Measurements from ENCODE around the gene RYR1.
"Not testable (repeated sequence)": the region's sequence is repeated elsewhere in the genome, so short reads cannot be mapped to it uniquely, and the experiment has no call there.

The RYR1 gene

DNA sequence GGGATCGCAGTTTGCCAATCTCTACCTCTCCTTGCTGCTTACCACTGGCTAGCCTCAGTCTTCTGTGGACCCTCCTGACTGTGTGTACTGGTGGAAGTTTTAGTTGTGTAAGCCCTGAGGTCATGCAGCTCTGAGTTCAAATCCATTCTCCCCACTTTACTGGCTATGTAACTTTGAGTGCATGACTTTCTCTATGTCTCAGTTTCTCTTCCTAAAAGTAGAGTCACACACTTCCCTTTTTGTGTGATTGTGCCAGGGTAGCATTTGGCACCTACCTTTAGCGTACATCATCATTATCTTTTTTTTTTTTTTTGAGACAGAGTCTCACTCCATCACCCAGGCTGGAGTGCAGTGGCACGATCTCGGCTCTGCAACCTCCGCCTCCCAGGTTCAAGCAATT is 113.9 kb downstream of the RYR1 start:
- H3K36me3 ChIP-seq (ENCODE audit: control insufficient read depth, insufficient read depth, low read length, severe bottlenecking): no peaks in the 10 kb centered on the region
- no peak for DNase-seq (ENCODE audit: low read depth)
- no peak overlapping the region for H3K4me3 ChIP-seq (ENCODE audit: low read length)
- H3K27me3 ChIP-seq (replicated peaks; ENCODE audit: control insufficient read depth, insufficient read depth, low read length): peaks cover 21% of the 10 kb centered on the region
- H3K4me1 ChIP-seq (ENCODE audit: control insufficient read depth, insufficient read depth, low read length): peaks cover 25% of the 10 kb centered on the region
- no peak overlapping the region for H3K9ac ChIP-seq (ENCODE audit: low read length)
- no peaks in the 10 kb centered on the region for H3K9me3 ChIP-seq (ENCODE audit: control insufficient read depth, low read length)

DNA sequence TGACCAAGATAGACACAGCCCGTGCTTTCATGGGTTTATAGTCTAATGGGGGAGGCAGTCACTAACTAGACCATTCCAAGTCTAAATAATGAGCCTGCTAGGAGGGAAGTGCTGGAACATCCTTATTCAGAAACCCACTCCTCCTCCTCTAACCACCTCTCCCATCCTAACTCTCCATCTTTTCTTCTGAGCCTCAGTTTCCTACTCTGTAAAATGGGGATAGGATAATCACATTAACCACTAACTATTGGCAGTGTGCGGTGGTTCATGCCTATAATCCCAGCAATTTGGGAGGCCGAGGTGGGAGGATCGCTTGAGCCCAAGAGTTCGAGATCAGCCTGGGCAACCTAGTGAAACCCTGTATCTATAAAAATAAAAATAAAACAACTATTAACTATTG is 115.6 kb downstream of the RYR1 start:
- no peak for DNase-seq (ENCODE audit: low read depth)
- Histone ChIP-seq H3K9me3 (ENCODE audit: control insufficient read depth, low read length) (no peaks in the 10 kb centered on the region), H3K27me3 (replicated peaks; ENCODE audit: control insufficient read depth, insufficient read depth, low read length) (peaks cover 21% of the 10 kb centered on the region), H3K4me3 (ENCODE audit: low read length) (no peak overlapping the region), H3K9ac (ENCODE audit: low read length) (no peak overlapping the region), H3K36me3 (ENCODE audit: control insufficient read depth, insufficient read depth, low read length, severe bottlenecking) (no peaks in the 10 kb centered on the region), H3K4me1 (ENCODE audit: control insufficient read depth, insufficient read depth, low read length) (peaks cover 20% of the 10 kb centered on the region)

DNA sequence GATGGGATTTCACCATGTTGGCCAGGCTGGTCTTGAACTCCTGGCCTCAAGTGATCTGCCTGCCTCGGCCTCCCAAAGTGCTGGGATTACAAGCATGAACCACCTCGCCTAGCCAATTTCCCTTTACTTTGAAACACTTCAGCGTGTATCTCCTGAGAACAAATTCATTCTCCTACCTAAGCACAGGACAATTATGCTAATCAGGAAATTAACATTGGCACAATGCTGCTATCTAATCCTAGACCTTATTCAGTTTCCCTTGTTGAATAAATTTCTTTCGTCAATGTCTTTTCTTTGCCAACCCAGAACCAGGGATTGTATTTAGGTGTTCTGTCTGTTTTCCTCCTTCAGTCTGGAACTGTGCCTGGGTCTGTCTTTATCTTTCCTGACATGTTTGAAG is 116.5 kb downstream of the RYR1 start:
- H3K9me3 ChIP-seq (ENCODE audit: control insufficient read depth, low read length): no peaks in the 10 kb centered on the region

DNA sequence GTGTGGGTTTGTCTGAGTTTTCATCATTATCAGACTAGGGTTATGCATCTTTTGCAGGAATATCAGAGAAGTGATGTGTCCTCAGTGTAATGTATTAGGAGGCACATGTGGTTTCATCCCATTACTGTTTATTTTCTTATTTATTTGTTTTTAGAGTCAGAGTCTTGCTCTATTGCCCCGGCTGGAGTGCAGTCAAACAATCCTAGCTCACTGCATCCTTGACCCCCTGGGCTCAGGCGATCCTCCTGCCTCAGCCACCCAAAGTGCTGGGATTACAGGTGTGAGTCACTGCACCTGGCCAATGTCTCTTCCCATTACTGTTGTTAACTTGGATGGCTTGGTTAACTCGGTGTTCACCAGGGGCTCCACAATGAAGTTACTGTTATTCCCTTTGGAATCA is 116.9 kb downstream of the RYR1 start:
- H3K4me1 ChIP-seq (ENCODE audit: control insufficient read depth, insufficient read depth, low read length): peaks cover 7% of the 10 kb centered on the region
- H3K4me3 ChIP-seq (ENCODE audit: low read length): no peak overlapping the region
- H3K9ac ChIP-seq (ENCODE audit: low read length): no peak overlapping the region
- no peak for DNase-seq (ENCODE audit: low read depth)
- peaks cover 26% of the 10 kb centered on the region for H3K27me3 ChIP-seq (replicated peaks; ENCODE audit: control insufficient read depth, insufficient read depth, low read length)
- no peaks in the 10 kb centered on the region for H3K9me3 ChIP-seq (ENCODE audit: control insufficient read depth, low read length)
- no peaks in the 10 kb centered on the region for H3K36me3 ChIP-seq (ENCODE audit: control insufficient read depth, insufficient read depth, low read length, severe bottlenecking)

More for the DNA sequence above, 116.5 kb downstream of the RYR1 start:
- H3K4me3 ChIP-seq (ENCODE audit: low read length): no peak overlapping the region
- H3K4me1 ChIP-seq (ENCODE audit: control insufficient read depth, insufficient read depth, low read length): peaks cover 11% of the 10 kb centered on the region
- no peak for DNase-seq (ENCODE audit: low read depth)
- H3K36me3 ChIP-seq (ENCODE audit: control insufficient read depth, insufficient read depth, low read length, severe bottlenecking): no peaks in the 10 kb centered on the region
- no peak overlapping the region for H3K9ac ChIP-seq (ENCODE audit: low read length)
- peaks cover 24% of the 10 kb centered on the region for H3K27me3 ChIP-seq (replicated peaks; ENCODE audit: control insufficient read depth, insufficient read depth, low read length)

DNA sequence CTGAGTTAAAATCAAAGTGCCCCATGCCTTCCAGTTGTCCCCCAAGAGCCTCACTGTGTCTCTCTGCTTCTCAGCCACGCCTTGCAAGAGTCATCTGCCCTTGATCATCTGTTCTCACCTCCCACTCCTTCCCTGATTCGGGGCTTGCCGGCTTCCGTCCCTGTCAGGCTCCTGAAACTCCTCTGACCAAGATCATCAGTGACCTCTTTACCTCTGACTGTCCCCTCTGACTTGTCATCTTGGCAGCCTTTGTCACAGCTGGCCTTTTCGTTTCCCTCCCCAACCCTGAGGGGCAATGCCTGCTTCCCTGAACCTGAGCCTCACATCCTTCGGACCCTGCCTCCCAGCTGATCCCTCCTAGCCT is 117.9 kb downstream of the RYR1 start:
- Histone ChIP-seq H3K9ac (ENCODE audit: low read length) (no peak overlapping the region), H3K27me3 (replicated peaks; ENCODE audit: control insufficient read depth, insufficient read depth, low read length) (peaks cover 30% of the 10 kb centered on the region), H3K9me3 (ENCODE audit: control insufficient read depth, low read length) (no peaks in the 10 kb centered on the region), H3K4me3 (ENCODE audit: low read length) (no peak overlapping the region), H3K36me3 (ENCODE audit: control insufficient read depth, insufficient read depth, low read length, severe bottlenecking) (no peaks in the 10 kb centered on the region), H3K4me1 (ENCODE audit: control insufficient read depth, insufficient read depth, low read length) (no peaks in the 10 kb centered on the region)
- DNase-seq (ENCODE audit: low read depth): no peak

DNA sequence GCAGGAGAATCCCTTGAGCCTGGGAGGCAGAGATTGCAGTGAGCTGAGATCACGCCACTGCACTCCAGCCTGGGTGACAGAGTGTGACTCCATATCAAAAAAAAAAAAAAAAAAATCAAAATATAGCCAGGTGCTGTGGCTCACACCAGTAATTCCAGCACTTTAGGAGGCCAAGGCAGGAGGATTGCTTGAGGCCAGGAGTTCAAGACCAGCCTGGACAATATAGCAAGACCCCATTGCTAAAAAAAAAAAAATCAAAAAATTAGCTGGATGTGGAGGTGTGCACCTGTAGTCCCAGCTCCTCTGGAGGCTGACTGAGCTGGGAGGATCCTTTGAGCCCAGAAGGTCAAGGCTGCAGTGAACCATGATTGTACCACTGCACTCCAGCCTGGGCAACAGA is 119.7 kb downstream of the RYR1 start:
- not testable (repeated sequence) for H3K4me3 ChIP-seq (ENCODE audit: low read length); H3K9ac ChIP-seq (ENCODE audit: low read length); H3K9me3 ChIP-seq (ENCODE audit: control insufficient read depth, low read length); DNase-seq (ENCODE audit: low read depth); H3K36me3 ChIP-seq (ENCODE audit: control insufficient read depth, insufficient read depth, low read length, severe bottlenecking); H3K4me1 ChIP-seq (ENCODE audit: control insufficient read depth, insufficient read depth, low read length)
- H3K27me3 ChIP-seq (replicated peaks; ENCODE audit: control insufficient read depth, insufficient read depth, low read length): peaks cover 26% of the 10 kb centered on the region

DNA sequence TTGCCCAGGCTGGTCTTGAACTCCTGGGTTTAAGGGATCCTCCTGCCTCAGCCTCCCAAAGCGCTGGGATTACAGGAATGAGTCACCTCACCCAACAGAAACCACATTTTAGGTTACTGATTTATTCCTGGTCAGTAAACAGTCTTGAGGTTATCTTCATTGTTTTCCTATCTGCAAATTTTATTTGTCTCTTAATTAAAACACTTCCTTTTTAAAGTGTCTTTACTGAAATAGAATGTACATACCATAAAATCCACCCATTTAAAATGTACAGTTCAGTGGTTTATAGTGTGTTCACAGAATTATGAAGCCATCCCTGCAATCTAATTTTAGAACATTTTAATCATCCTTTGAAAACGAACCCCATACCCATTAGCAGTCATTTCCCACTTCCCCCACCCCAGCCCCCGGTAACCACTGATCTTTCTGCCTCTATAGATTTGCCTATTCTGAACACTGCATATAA is 121.2 kb downstream of the RYR1 start:
- H3K4me3 ChIP-seq (ENCODE audit: low read length): no peak overlapping the region
- peaks cover 4% of the 10 kb centered on the region for H3K4me1 ChIP-seq (ENCODE audit: control insufficient read depth, insufficient read depth, low read length)

DNA sequence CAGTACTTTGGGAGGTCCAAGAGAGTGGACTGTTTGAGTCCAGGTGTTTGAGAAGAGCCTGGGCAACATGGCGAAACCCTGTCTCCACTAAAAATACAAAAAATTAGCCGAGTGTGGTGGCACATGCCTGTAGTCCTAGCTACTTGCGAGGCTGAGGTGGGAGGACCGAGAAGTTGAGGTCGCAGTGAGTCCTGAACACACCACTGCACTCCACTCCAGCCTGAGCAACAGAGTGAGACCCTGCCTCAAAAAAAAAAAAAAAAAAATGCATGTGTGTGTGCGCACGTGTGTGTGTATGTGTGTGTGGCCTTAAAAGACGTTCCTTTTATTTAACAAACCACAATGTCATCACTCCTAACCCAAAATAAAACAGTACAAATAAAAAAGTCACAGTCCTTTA is 121.7 kb downstream of the RYR1 start:
- H3K4me3 ChIP-seq (ENCODE audit: low read length): no peak overlapping the region

More for the DNA sequence above, 121.2 kb downstream of the RYR1 start:
- no peaks in the 10 kb centered on the region for H3K9me3 ChIP-seq (ENCODE audit: control insufficient read depth, low read length)
- H3K27me3 ChIP-seq (replicated peaks; ENCODE audit: control insufficient read depth, insufficient read depth, low read length): peaks cover 16% of the 10 kb centered on the region
- H3K36me3 ChIP-seq (ENCODE audit: control insufficient read depth, insufficient read depth, low read length, severe bottlenecking): no peaks in the 10 kb centered on the region
- no peak overlapping the region for H3K9ac ChIP-seq (ENCODE audit: low read length)
- no peak for DNase-seq (ENCODE audit: low read depth)

DNA sequence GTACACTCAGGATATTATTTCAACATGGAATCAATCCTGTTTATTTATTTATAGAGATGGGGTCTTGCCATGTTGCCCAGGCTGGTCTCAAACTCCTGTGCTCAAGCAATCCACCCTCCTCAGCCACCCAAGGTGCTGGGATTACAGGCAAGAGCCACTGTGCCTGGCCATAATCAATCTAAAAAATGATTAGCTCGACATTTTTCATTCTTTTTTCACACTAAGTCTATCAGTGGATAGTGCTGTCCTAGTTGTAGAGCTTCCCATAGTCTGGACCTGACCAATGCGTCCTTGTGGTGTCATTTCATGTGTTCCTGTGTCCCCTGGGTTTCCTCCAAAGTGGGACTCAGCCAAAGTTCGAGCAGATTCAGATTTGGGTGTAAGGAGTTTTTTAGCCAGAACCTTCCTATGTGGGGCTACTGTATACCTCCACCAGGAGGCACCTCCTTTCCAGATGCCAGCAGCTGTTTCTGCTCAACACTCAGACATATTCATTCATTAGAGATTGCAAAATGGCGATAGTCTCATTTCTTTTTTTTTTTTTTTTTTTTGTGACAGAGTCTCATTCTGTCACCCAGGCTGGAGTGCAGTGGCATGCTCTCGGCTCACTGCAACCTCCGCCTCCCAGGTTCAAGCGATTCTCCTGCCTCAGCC is 123.2 kb downstream of the RYR1 start:
- H3K4me3 ChIP-seq (ENCODE audit: low read length): no peak overlapping the region
- no peaks in the 10 kb centered on the region for H3K36me3 ChIP-seq (ENCODE audit: control insufficient read depth, insufficient read depth, low read length, severe bottlenecking)
- no peak for DNase-seq (ENCODE audit: low read depth)
- H3K9me3 ChIP-seq (ENCODE audit: control insufficient read depth, low read length): no peaks in the 10 kb centered on the region
- H3K9ac ChIP-seq (ENCODE audit: low read length): no peak overlapping the region
- peaks cover 11% of the 10 kb centered on the region for H3K27me3 ChIP-seq (replicated peaks; ENCODE audit: control insufficient read depth, insufficient read depth, low read length)
- H3K4me1 ChIP-seq (ENCODE audit: control insufficient read depth, insufficient read depth, low read length): peaks cover 9% of the 10 kb centered on the region

More for the DNA sequence above, 121.7 kb downstream of the RYR1 start:
- Histone ChIP-seq H3K9ac (ENCODE audit: low read length) (no peak overlapping the region), H3K36me3 (ENCODE audit: control insufficient read depth, insufficient read depth, low read length, severe bottlenecking) (no peaks in the 10 kb centered on the region), H3K9me3 (ENCODE audit: control insufficient read depth, low read length) (no peaks in the 10 kb centered on the region), H3K4me1 (ENCODE audit: control insufficient read depth, insufficient read depth, low read length) (peaks cover 9% of the 10 kb centered on the region), H3K27me3 (replicated peaks; ENCODE audit: control insufficient read depth, insufficient read depth, low read length) (peaks cover 16% of the 10 kb centered on the region)
- no peak for DNase-seq (ENCODE audit: low read depth)

DNA sequence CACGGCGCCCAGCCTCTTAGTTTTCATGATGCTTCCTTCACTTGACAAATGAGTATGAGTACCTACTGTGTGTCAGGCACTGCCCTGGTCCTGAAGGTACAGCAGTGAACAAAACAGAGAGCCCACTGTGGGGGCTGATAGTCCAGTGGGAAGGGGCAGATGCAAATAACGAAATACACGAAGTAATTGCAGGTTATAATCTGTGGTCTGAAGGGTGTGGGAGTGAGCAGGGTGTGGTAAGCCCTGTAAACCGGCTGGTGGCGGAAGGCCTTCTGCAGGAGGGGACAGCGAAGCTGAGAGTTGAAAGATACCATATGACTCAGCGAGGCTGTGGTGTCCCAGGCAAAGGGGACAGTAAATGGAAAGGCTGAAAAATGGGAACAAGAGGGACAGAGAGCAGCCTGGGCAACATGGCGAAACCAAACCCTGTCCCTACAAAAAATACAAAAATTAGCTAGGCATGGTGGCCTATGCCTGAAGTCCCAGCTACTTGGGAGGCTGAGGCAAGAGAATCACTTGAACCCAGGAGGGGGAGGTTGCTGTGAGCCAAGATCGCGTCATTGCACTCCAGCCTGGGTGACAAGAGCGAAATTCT is 123.8 kb downstream of the RYR1 start:
- H3K4me3 ChIP-seq (ENCODE audit: low read length): no peak overlapping the region
- H3K27me3 ChIP-seq (replicated peaks; ENCODE audit: control insufficient read depth, insufficient read depth, low read length): peaks cover 8% of the 10 kb centered on the region
- H3K4me1 ChIP-seq (ENCODE audit: control insufficient read depth, insufficient read depth, low read length): peaks cover 9% of the 10 kb centered on the region
- H3K9ac ChIP-seq (ENCODE audit: low read length): no peak overlapping the region
- no peaks in the 10 kb centered on the region for H3K36me3 ChIP-seq (ENCODE audit: control insufficient read depth, insufficient read depth, low read length, severe bottlenecking)
- no peaks in the 10 kb centered on the region for H3K9me3 ChIP-seq (ENCODE audit: control insufficient read depth, low read length)
- no peak for DNase-seq (ENCODE audit: low read depth)

DNA sequence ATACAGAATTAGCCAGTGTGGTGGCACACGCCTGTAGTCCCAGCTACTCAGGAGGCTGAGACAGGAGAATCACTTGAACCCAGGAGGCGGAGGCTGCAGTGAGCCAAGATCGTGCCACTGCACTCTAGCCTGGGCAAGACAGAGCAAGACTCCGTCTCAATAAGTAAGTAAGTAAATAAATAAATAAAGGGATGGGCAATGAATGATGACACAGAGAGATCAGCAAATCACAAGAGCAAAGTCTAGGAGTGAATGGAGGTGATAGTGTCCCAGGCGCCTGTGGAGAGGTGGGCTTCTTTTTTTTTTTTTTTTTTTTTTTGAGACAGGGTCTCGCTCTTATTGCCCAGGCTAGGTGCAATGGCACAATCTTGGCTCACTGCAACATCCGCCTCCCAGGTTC is 125.4 kb downstream of the RYR1 start:
- not testable (repeated sequence) for DNase-seq (ENCODE audit: low read depth); H3K9ac ChIP-seq (ENCODE audit: low read length); H3K36me3 ChIP-seq (ENCODE audit: control insufficient read depth, insufficient read depth, low read length, severe bottlenecking); H3K4me1 ChIP-seq (ENCODE audit: control insufficient read depth, insufficient read depth, low read length); H3K9me3 ChIP-seq (ENCODE audit: control insufficient read depth, low read length); H3K4me3 ChIP-seq (ENCODE audit: low read length)
- H3K27me3 ChIP-seq (replicated peaks; ENCODE audit: control insufficient read depth, insufficient read depth, low read length): peaks cover 25% of the 10 kb centered on the region

All from adipocyte (in vitro differentiated cells).